Central memory CD8-positive, alpha-beta T cell (primary cell): ENCODE results near the gene LRIT3.

Experiments
- ATAC-seq: fragments of 150-1000 bp; cut with Tn5 transposase; replicated peaks from 2 replicates; pipeline ENCODE4 v1.10.0; 2022; ENCODE audit warnings: mild to moderate bottlenecking, moderate FRiP score, moderate number of reproducible peaks; ENCODE audit not compliant: poor library complexity, severe bottlenecking; ENCODE audit errors: extremely low read depth
- DNase-seq, 2 donors: peaks; one replicate each; pipeline ENCODE4 v3.0.0; 2021; ENCODE audit warnings: low spot score in 2 of 2
- H3K27ac Mint-ChIP-seq: one replicate; pipeline ENCODE4 v1.8.0; 2022; ENCODE audit warnings: low read depth, mild to moderate bottlenecking, moderate library complexity, mixed read lengths
- H3K27me3 Mint-ChIP-seq: one replicate; pipeline ENCODE4 v1.8.0; 2022; ENCODE audit warnings: mixed read lengths
- H3K36me3 Mint-ChIP-seq: one replicate; pipeline ENCODE4 v1.8.0; 2022; ENCODE audit warnings: mild to moderate bottlenecking, moderate library complexity, mixed read lengths; ENCODE audit not compliant: insufficient read depth
- H3K4me1 Mint-ChIP-seq: one replicate; pipeline ENCODE4 v1.8.0; 2022; ENCODE audit warnings: mixed read lengths
- H3K4me3 Mint-ChIP-seq: one replicate; pipeline ENCODE4 v1.8.0; 2022; ENCODE audit warnings: mild to moderate bottlenecking, moderate library complexity, mixed read lengths
- H3K9me3 Mint-ChIP-seq: one replicate; pipeline ENCODE4 v1.8.0; 2022; ENCODE audit warnings: mixed read lengths

The LRIT3 gene

GRCh38 chr4:109921384-109921808 is 73.5 kb downstream of the LRIT3 start:
- Mint-ChIP-seq H3K9me3 (no peaks in the 10 kb centered on the region), H3K4me1 (no peaks in the 10 kb centered on the region), H3K27ac (no peak overlapping the region), H3K4me3 (no peak overlapping the region), H3K27me3 (peaks cover 17% of the 10 kb centered on the region), H3K36me3 (no peaks in the 10 kb centered on the region)
- ATAC-seq (no peak), DNase-seq (no peak)
